NT2/D1 (cell line): ENCODE data around the gene AKR1D1.

Experiments used
- SUZ12 ChIP-seq: IDR thresholded peaks from 2 replicates; pipeline ENCODE4 v1.6.1; 2011; ENCODE audit not compliant: insufficient read length, insufficient read depth; ENCODE audit errors: extremely low read depth
- YY1 ChIP-seq: IDR thresholded peaks from 2 replicates; pipeline ENCODE4 v1.6.1; 2011; ENCODE audit not compliant: insufficient read length, insufficient read depth

DNA sequence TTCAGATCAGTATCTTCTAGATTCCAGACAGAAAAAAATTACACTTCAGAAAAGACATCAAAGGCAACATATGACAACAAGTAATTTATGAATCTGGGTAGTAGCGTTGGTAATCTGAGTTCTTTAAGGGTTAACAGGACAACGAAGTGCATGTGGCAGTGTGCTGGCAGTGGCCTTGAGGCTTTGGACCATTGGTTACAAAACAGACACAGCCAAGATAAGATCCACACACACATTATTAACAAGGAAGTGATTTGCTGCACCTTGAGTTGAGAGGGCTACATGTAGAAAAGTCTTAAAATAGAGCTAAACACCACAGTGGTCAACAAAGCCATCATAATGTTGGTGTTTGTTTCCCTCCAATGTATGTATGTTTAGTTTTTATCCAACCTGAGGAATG is 40.6 kb downstream of the AKR1D1 start:
- TF ChIP-seq SUZ12 (no peak), YY1 (no peak)
